Adrenal gland (tissue), 12 donors: Measurements from ENCODE around the gene TMEM204. TPM values are rescaled to one million over a fixed set of nuclear protein-coding genes. Genes with fewer than 3 reads are reported as not detected.

Source experiments
- DNase-seq, 7 donors: peaks; one replicate each; pipeline ENCODE4 v3.0.0-alpha.2; 2019 to 2020
- H3K27ac ChIP-seq, 5 donors: fragments of 200-600 bp; sonication (generic) in 4 of 5; 1 replicate in 3 of 5; 2 replicates in 2 of 5; pipeline versions ENCODE4 v1.5.1 to v1.8.0; 2016 to 2020; ENCODE audit warnings: mild to moderate bottlenecking in 1 of 5
- H3K27me3 ChIP-seq: fragments of 200-600 bp; 2 replicates; pipeline ENCODE4 v1.8.0; 2021
- H3K36me3 ChIP-seq, 2 donors: fragments of 200-600 bp; replicated peaks in 1 of 2; 1 replicate in 1 of 2; 2 replicates in 1 of 2; pipeline versions ENCODE4 v1.5.1 to v1.8.0; 2018 to 2022
- H3K4me1 ChIP-seq, 2 donors: fragments of 200-600 bp; replicated peaks in 1 of 2; 1 replicate in 1 of 2; 2 replicates in 1 of 2; pipeline versions ENCODE4 v1.5.1 to v1.8.0; 2018 to 2021
- H3K4me3 ChIP-seq, 4 donors: fragments of 200-600 bp; sonication (generic) in 3 of 4; one replicate each; pipeline ENCODE4 v1.5.1; 2016 to 2018
- H3K9me3 ChIP-seq, 3 donors: fragments of 200-600 bp; sonication (generic) in 1 of 3; replicated peaks in 1 of 3; 1 replicate in 2 of 3; 2 replicates in 1 of 3; pipeline versions ENCODE4 v1.5.1 to v1.8.0; 2016 to 2021
- CTCF ChIP-seq, 6 experiments: fragments of 450-650 bp in 4 of 6; fragments of 200-600 bp in 2 of 6; sonication (generic) in 1 of 6; IDR thresholded peaks; 1 replicate in 5 of 6; 2 replicates in 1 of 6; pipeline versions ENCODE4 v1.5.1 to v1.8.0; 2016 to 2021; ENCODE audit warnings: antibody characterized with exemption in 6 of 6, mild to moderate bottlenecking in 2 of 6, moderate library complexity in 1 of 6
- POLR2A ChIP-seq, 2 donors: fragments of 450-650 bp; IDR thresholded peaks; one replicate each; pipeline ENCODE4 v1.6.1; 2017; ENCODE audit warnings: antibody characterized with exemption in 2 of 2, mild to moderate bottlenecking in 2 of 2, moderate library complexity in 1 of 2
- WGBS, 4 donors: extraction: QIAGEN DNeasy Blood & Tissue Kit in 2 of 4; methylation state at CpG; one replicate each; pipeline versions ENCODE4 v1.1.5 to v1.1.7; 2013 to 2017; 5-methylcytosine and 5-hydroxymethylcytosine counted together
- intact Hi-C, 2 donors: fragments of 100-400 bp; cut with DNase I; formaldehyde crosslinking; loops; one replicate each; pipeline versions ENCODE4 v1.14.1 to v1.15.0; 2022 to 2023
- polyA plus RNA-seq, 3 donors: library from polyadenylated mRNA; stranded (reverse); fragments of 200-250 nt in 2 of 3; fragments of 350-450 nt in 1 of 3; fragmentation: Illumina TruSeq in 1 of 3; extraction: RNeasy Lipid Tissue Mini Kit (QIAGEN cat#74804) in 1 of 3; gene quantifications; one replicate each; pipeline ENCODE4 v1.2.3, GENCODE V29; 2013 to 2014
- total RNA-seq, 9 donors: library from RNA; depleted of rRNA in 4 of 9; stranded (reverse); fragments of >200 nt in 4 of 9; fragments of 120-200 nt in 1 of 9; fragmentation: NEBNext Ultra II Directional in 1 of 9; extraction: Animal tissue kit (Norgen Biotek cat#: 25700) in 1 of 9; gene quantifications; one replicate each; pipeline versions ENCODE4 v1.1.0 to v1.2.4, GENCODE V29; 2013 to 2023
- donor health status: healthy with polysubstance abuse.
- donor health status: Bipolar disorder and iron deficiency.
- donor health status: DM: yes; HTN: yes; CAD: no.
- donor health status: DM: no; HTN: no; CAD: no.
- donor health status: DM: no; HTN: no; CAD: no.
- donor health status: DM: yes; HTN: yes; CAD: no.

TMEM204 gene
- total and polyA plus RNA-seq, 12 donors: 7.4 to 77.2 (median 26.0) TPM

DNA sequence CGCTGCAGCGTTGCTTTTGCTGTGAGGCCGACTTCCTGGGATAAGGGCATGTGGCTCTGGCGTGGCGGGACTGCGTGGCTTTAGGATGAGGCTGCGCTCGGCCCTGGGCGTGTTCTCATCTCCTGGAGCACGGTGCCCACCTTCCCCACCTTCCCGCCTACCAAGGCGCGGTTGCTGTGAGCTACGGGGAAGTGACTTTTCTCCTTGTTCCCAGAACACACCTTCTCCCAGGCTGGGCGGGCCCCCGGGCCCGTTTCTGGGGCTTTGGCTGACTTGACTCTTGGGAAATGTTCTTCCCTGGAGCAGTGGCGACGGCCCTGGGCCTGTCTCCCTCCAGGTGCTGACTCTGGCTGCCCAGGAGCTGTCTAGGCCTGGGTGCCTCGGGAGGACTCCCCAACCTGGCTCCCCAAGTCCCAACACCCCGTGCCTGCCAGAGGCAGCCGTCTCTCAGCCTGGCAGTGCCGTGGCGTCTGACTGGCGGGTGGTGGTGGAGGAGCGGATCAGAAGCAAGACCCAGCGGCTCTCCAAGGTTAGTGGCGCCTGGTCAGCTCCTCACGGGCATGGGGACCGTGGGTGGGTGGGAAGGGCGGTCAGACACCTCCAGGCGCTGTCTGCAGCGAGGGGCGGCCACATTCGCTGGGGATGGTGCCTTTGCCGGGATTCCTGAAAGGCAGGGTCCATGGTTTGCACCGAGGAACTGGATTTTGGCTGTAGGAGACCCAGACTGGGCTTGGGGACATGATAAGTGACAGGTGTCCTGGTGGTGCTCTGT, 28.2 kb upstream of the TMEM204 start:
- no peak for DNase-seq
- H3K36me3 ChIP-seq: peaks cover 0 to 38% of the 10 kb centered on the region in 2 donors
- WGBS, 4 donors: 94 to 100% (median 97%) methylated on average over 3 to 37 of the region's 37 CpGs
- H3K4me1 ChIP-seq: peaks cover 0 to 15% of the 10 kb centered on the region in 2 donors
- no peak overlapping the region for H3K27ac ChIP-seq
- intact Hi-C loops: no loop called here
- H3K9me3 ChIP-seq: no peaks in the 10 kb centered on the region
- no peak overlapping the region for H3K4me3 ChIP-seq
- TF ChIP-seq CTCF (IDR thresholded peaks at IDR 0.05) (no peak), POLR2A (IDR thresholded peaks at IDR 0.05) (no peak)
- H3K27me3 ChIP-seq: no peaks in the 10 kb centered on the region

DNA sequence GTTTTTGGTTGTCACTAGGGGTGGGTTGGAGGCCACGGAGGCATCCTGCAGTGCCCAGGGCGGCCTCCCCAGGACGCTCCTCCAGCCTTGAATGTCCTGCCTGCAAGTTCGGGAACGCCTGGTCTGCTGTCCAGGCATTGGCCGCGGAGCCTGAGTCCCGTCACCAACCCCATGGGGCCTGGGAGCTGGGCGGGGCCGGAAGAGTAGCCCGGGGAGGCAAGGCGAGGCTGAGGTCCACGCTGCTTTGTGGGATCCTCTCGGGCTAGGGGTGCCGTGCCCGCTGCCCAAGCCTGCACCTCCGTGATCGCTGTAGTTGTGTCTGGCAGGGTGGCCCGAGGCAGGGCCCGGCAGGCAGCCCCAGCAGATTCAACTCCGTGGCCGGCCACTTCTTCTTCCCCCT, 27.6 kb upstream of the TMEM204 start:
- Histone ChIP-seq H3K4me3 (no peak overlapping the region), H3K36me3 (peaks cover 0 to 31% of the 10 kb centered on the region in 2 donors), H3K27ac (no peak overlapping the region), H3K9me3 (no peaks in the 10 kb centered on the region), H3K27me3 (no peaks in the 10 kb centered on the region), H3K4me1 (peaks cover 0 to 18% of the 10 kb centered on the region in 2 donors)
- 95 to 100% (median 97%) methylated on average over 2 to 22 of the region's 22 CpGs for WGBS, 4 donors
- TF ChIP-seq CTCF (IDR thresholded peaks at IDR 0.05): no peak
- TF ChIP-seq POLR2A (IDR thresholded peaks at IDR 0.05): no peak
- intact Hi-C loops: no loop called here
- DNase-seq: no peak

- Histone ChIP-seq H3K27me3 (no peaks in the 10 kb centered on the region), H3K9me3 (no peaks in the 10 kb centered on the region), H3K4me3 (no peak overlapping the region), H3K4me1 (peaks cover 0 to 18% of the 10 kb centered on the region in 2 donors), H3K36me3 (peaks cover 0 to 24% of the 10 kb centered on the region in 2 donors), H3K27ac (no peak overlapping the region)
- no peak for TF ChIP-seq CTCF (IDR thresholded peaks at IDR 0.05)
- TF ChIP-seq POLR2A (IDR thresholded peaks at IDR 0.05): no peak
- 70 to 93% (median 93%) methylated on average over 8 to 37 of the region's 37 CpGs for whole genome bisulfite sequencing, 4 donors
- no peak for DNase-seq
- intact Hi-C loops: no loop called here
Observed at GRCh38 chr16:1506494-1507213, 26.8 kb upstream of the TMEM204 start.

DNA sequence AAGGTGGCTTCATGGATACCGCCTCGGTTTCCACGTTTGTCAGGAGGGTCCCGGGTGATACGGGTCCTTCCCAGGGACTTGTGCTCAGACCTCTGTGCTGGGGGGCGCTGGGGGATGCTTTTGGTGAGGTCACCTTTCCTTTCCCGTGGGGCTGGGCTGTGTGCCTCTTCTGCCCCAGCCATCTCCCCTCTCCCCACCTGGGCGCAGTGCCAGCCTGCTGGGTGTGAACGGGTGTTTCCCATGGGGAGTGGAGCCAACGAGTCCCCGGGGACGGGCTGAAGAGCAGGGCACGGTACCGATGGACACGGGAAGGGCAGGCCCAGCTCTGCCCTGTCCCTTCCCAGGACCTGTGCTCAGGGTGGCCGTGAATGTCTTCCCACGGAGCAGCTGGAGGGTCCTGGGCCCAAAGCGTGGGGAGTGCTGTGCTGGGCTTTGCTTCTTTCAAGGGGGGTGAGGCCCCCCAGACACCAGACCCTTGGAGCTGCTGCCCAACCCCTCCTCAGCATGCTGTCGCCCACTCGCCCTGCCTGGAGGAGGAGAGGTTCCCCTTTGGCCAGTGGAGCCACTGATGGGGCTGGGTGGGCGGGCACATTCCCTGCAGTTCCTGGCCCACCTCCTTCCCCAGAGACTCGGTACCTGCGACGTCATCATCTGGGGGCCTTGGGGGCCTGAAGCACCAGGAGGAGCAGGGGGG, 24.8 kb upstream of the TMEM204 start:
- intact Hi-C loops: no loop called here
- Histone ChIP-seq H3K27ac (peak overlapping the region in 2 of 5 donors; percentile 73 to 76), H3K4me1 (peaks cover 0 to 18% of the 10 kb centered on the region in 2 donors), H3K9me3 (no peaks in the 10 kb centered on the region), H3K4me3 (no peak overlapping the region), H3K36me3 (peaks cover 0 to 5% of the 10 kb centered on the region in 2 donors), H3K27me3 (no peaks in the 10 kb centered on the region)
- WGBS, 4 donors: 82 to 100% (median 88%) methylated on average over 3 to 24 of the region's 24 CpGs
- DNase-seq: no peak
- TF ChIP-seq POLR2A (IDR thresholded peaks at IDR 0.05) (no peak), CTCF (IDR thresholded peaks at IDR 0.05) (no peak)
